Nephron (organoid): ENCODE measurements around the gene ARSJ.

Experiments used
- H3K27ac Mint-ChIP-seq, 3 experiments: 2 replicates each; pipeline ENCODE4 v1.8.0; 2020; ENCODE audit warnings: mixed read lengths in 3 of 3, mild to moderate bottlenecking in 2 of 3, moderate library complexity in 1 of 3
- H3K27me3 Mint-ChIP-seq: 2 replicates; pipeline ENCODE4 v1.8.0; 2021; ENCODE audit warnings: low read depth, mild to moderate bottlenecking, moderate library complexity, mixed read lengths
- H3K36me3 Mint-ChIP-seq: 2 replicates; pipeline ENCODE4 v1.8.0; 2020; ENCODE audit warnings: low read depth, mixed read lengths
- H3K4me1 Mint-ChIP-seq: 2 replicates; pipeline ENCODE4 v1.8.0; 2020; ENCODE audit warnings: mixed read lengths
- H3K4me3 Mint-ChIP-seq, 3 experiments: 2 replicates each; pipeline ENCODE4 v1.8.0; 2020; ENCODE audit warnings: mild to moderate bottlenecking in 3 of 3, mixed read lengths in 3 of 3, moderate library complexity in 2 of 3
- H3K9me3 Mint-ChIP-seq: 2 replicates; pipeline ENCODE4 v1.8.0; 2020; ENCODE audit warnings: mixed read lengths
- CTCF ChIP-seq, 3 experiments: fragments of 200-600 bp; sonication (generic); IDR thresholded peaks; one replicate each; pipeline ENCODE4 v1.5.0; 2021; ENCODE audit warnings: antibody characterized with exemption in 3 of 3; ENCODE audit not compliant: unreplicated experiment in 3 of 3

ARSJ gene

GRCh38 chr4:113851816-113852215, 127.6 kb downstream of the ARSJ start:
- H3K4me3 Mint-ChIP-seq: no peak overlapping the region
- H3K27me3 Mint-ChIP-seq: no peaks in the 10 kb centered on the region
- TF ChIP-seq CTCF (IDR thresholded peaks at IDR 0.05; ENCODE audit: unreplicated experiment in 3 of 3): no peak
- no peak overlapping the region for H3K27ac Mint-ChIP-seq
- H3K4me1 Mint-ChIP-seq: no peaks in the 10 kb centered on the region
- no peaks in the 10 kb centered on the region for H3K36me3 Mint-ChIP-seq
- peaks cover 9% of the 10 kb centered on the region for H3K9me3 Mint-ChIP-seq
